ACC112 (cell line): ENCODE results near the gene TEDDM1.
"Not testable (repeated sequence)": the region's sequence is repeated elsewhere in the genome, so short reads cannot be mapped to it uniquely, and the experiment has no call there.

Source experiments
- H2AFZ ChIP-seq: fragments of 200-600 bp; sonication (generic); one replicate; pipeline ENCODE4 v1.6.0; 2017; ENCODE audit warnings: antibody characterized with exemption, low read length; ENCODE audit not compliant: unreplicated experiment
- H3K27ac ChIP-seq: fragments of 200-600 bp; sonication (generic); 2 replicates; pipeline ENCODE4 v1.5.1; 2014; ENCODE audit warnings: low read depth, mild to moderate bottlenecking, antibody characterized with exemption, low read length, moderate library complexity
- H3K27me3 ChIP-seq: fragments of 200-600 bp; sonication (generic); 2 replicates; pipeline ENCODE4 v1.6.1; 2014; ENCODE audit warnings: mild to moderate bottlenecking, antibody characterized with exemption, low read length, moderate library complexity, mixed read lengths; ENCODE audit not compliant: insufficient read depth
- H3K36me3 ChIP-seq: fragments of 200-600 bp; sonication (generic); 2 replicates; pipeline ENCODE4 v1.6.1; 2016; ENCODE audit warnings: mild to moderate bottlenecking, antibody characterized with exemption, low read length, moderate library complexity, mixed read lengths; ENCODE audit not compliant: insufficient read depth
- H3K4me1 ChIP-seq: fragments of 200-600 bp; sonication (generic); one replicate; pipeline ENCODE4 v1.6.1; 2016; ENCODE audit warnings: low read length, mixed read lengths; ENCODE audit not compliant: insufficient read depth, unreplicated experiment, control insufficient read depth
- H3K4me3 ChIP-seq: fragments of 200-600 bp; sonication (generic); 2 replicates; pipeline ENCODE4 v1.5.1; 2014; ENCODE audit warnings: mild to moderate bottlenecking, low read depth, low read length
- H3K79me2 ChIP-seq: fragments of 200-600 bp; sonication (generic); one replicate; pipeline ENCODE4 v1.6.0; 2016; ENCODE audit warnings: low read length; ENCODE audit not compliant: control insufficient read depth, unreplicated experiment, insufficient read depth

TEDDM1 gene

GRCh38 chr1:182379781-182380180 lies 20.7 kb downstream of the TEDDM1 start:
- not testable (repeated sequence) for H2AFZ ChIP-seq, H3K4me3 ChIP-seq, H3K4me1 ChIP-seq, H3K27ac ChIP-seq, H3K27me3 ChIP-seq, H3K79me2 ChIP-seq
- H3K36me3 ChIP-seq, result peaks cover 16% of the 10 kb centered on the region

GRCh38 chr1:182376936-182377574 lies 23.4 kb downstream of the TEDDM1 start:
- Histone ChIP-seq H2AFZ (no peak overlapping the region), H3K4me1 (no peaks in the 10 kb centered on the region), H3K79me2 (no peaks in the 10 kb centered on the region), H3K4me3 (no peak overlapping the region), H3K27ac (no peak overlapping the region), H3K36me3 (0 out of 2 replicates have a peak, but pooled peaks cover 3% of the 10 kb centered on the region), H3K27me3 (0 out of 2 replicates have a peak, but pooled peaks cover 5% of the 10 kb centered on the region)

- Histone ChIP-seq H3K27me3 (0 out of 2 replicates have a peak, but pooled peaks cover 5% of the 10 kb centered on the region), H3K36me3 (no peaks in the 10 kb centered on the region), H3K4me3 (no peak overlapping the region), H2AFZ (no peak overlapping the region), H3K27ac (no peak overlapping the region), H3K79me2 (no peaks in the 10 kb centered on the region), H3K4me1 (no peaks in the 10 kb centered on the region)
Observed at GRCh38 chr1:182374101-182374834, 26.2 kb downstream of the TEDDM1 start.

- no peak overlapping the region for H2AFZ ChIP-seq
- H3K27ac ChIP-seq, result no peak overlapping the region
- H3K36me3 ChIP-seq, result no peaks in the 10 kb centered on the region
- no peaks in the 10 kb centered on the region for H3K79me2 ChIP-seq
- H3K27me3 ChIP-seq, result peaks cover 13% of the 10 kb centered on the region; the same call in 1 of the 2 replicates
- no peak overlapping the region for H3K4me3 ChIP-seq
- H3K4me1 ChIP-seq, result no peaks in the 10 kb centered on the region
Observed at GRCh38 chr1:182370532-182370931, 29.9 kb downstream of the TEDDM1 start.

- Histone ChIP-seq H3K27me3 (peaks cover 13% of the 10 kb centered on the region; the same call in 1 of the 2 replicates), H3K79me2 (no peaks in the 10 kb centered on the region), H3K36me3 (no peaks in the 10 kb centered on the region), H3K4me3 (no peak overlapping the region), H3K4me1 (no peaks in the 10 kb centered on the region), H2AFZ (no peak overlapping the region), H3K27ac (no peak overlapping the region)
Observed at GRCh38 chr1:182368903-182369302, 31.6 kb downstream of the TEDDM1 start.

- H3K27ac ChIP-seq, result no peak overlapping the region
- no peaks in the 10 kb centered on the region for H3K79me2 ChIP-seq
- H3K4me3 ChIP-seq, result no peak overlapping the region
- H2AFZ ChIP-seq, result no peak overlapping the region
- H3K36me3 ChIP-seq, result no peaks in the 10 kb centered on the region
- H3K4me1 ChIP-seq, result no peaks in the 10 kb centered on the region
- peaks cover 13% of the 10 kb centered on the region; the same call in 1 of the 2 replicates for H3K27me3 ChIP-seq
Observed at GRCh38 chr1:182368358-182368757, 32.1 kb downstream of the TEDDM1 start.

- no peaks in the 10 kb centered on the region for H3K36me3 ChIP-seq
- H3K27me3 ChIP-seq, result peaks cover 13% of the 10 kb centered on the region; the same call in 1 of the 2 replicates
- H2AFZ ChIP-seq, result no peak overlapping the region
- no peak overlapping the region for H3K4me3 ChIP-seq
- H3K79me2 ChIP-seq, result no peaks in the 10 kb centered on the region
- H3K4me1 ChIP-seq, result no peaks in the 10 kb centered on the region
- no peak overlapping the region for H3K27ac ChIP-seq
Observed at GRCh38 chr1:182367926-182368325, 32.5 kb downstream of the TEDDM1 start.

- Histone ChIP-seq H3K36me3 (no peaks in the 10 kb centered on the region), H2AFZ (no peak overlapping the region), H3K79me2 (no peaks in the 10 kb centered on the region), H3K27me3 (peaks cover 8% of the 10 kb centered on the region; the same call in 1 of the 2 replicates), H3K4me1 (no peaks in the 10 kb centered on the region), H3K27ac (no peak overlapping the region), H3K4me3 (no peak overlapping the region)
Observed at GRCh38 chr1:182366596-182366995, 33.9 kb downstream of the TEDDM1 start.

- Histone ChIP-seq H2AFZ (no peak overlapping the region), H3K27ac (no peak overlapping the region), H3K36me3 (no peaks in the 10 kb centered on the region), H3K4me3 (no peak overlapping the region), H3K79me2 (no peaks in the 10 kb centered on the region), H3K4me1 (no peaks in the 10 kb centered on the region), H3K27me3 (no peaks in the 10 kb centered on the region)
Observed at GRCh38 chr1:182359645-182360044, 40.8 kb downstream of the TEDDM1 start.

GRCh38 chr1:182357913-182358312 lies 42.6 kb downstream of the TEDDM1 start:
- no peak overlapping the region for H2AFZ ChIP-seq
- H3K4me1 ChIP-seq, result no peaks in the 10 kb centered on the region
- H3K36me3 ChIP-seq, result no peaks in the 10 kb centered on the region
- no peaks in the 10 kb centered on the region for H3K79me2 ChIP-seq
- H3K27ac ChIP-seq, result no peak overlapping the region
- H3K27me3 ChIP-seq, result no peaks in the 10 kb centered on the region
- no peak overlapping the region for H3K4me3 ChIP-seq

GRCh38 chr1:182357171-182357570 lies 43.3 kb downstream of the TEDDM1 start:
- H3K27ac ChIP-seq, result no peak overlapping the region
- H3K4me3 ChIP-seq, result no peak overlapping the region

More at GRCh38 chr1:182357171-182357570, 43.3 kb downstream of the TEDDM1 start:
- no peak overlapping the region for H2AFZ ChIP-seq
- H3K36me3 ChIP-seq, result no peaks in the 10 kb centered on the region
- H3K79me2 ChIP-seq, result no peaks in the 10 kb centered on the region
- no peaks in the 10 kb centered on the region for H3K27me3 ChIP-seq
- H3K4me1 ChIP-seq, result no peaks in the 10 kb centered on the region
